ENCODE results near the gene PDSS2.
A peak's percentile ranks its signal among the peaks of the same experiment; 100 is the strongest.

PDSS2 gene

GRCh38 chr6:107122748-107123147, 336.6 kb downstream of the PDSS2 start:
- no peak overlapping the region for H4K8ac ChIP-seq (ENCODE audit: low read length)
- H2BK5ac ChIP-seq (ENCODE audit: low read depth, low read length, poor library complexity, severe bottlenecking), result no peak overlapping the region
- no peak overlapping the region for H3K4me3 ChIP-seq (ENCODE audit: insufficient read depth in 1 of 2, low read depth in 1 of 2, low read length in 2 of 2)
- H3K14ac ChIP-seq (ENCODE audit: low read length in 2 of 2), result peak overlapping the region in 1 of 2 experiments; percentile 41
- H3K4me1 ChIP-seq (ENCODE audit: control insufficient read depth, insufficient read depth, low read depth, low read length), result no peaks in the 10 kb centered on the region
- H3K27me3 ChIP-seq (ENCODE audit: control insufficient read depth in 1 of 2, insufficient read depth in 1 of 2, low read length in 2 of 2), result peaks cover 0 to 9% of the 10 kb centered on the region in 2 experiments
- H3K79me1 ChIP-seq (replicated peaks; ENCODE audit: low read length, poor library complexity, severe bottlenecking), result no peaks in the 10 kb centered on the region
- H3K4me2 ChIP-seq (ENCODE audit: low read length, poor library complexity, severe bottlenecking), result no peak overlapping the region
- H4K91ac ChIP-seq (ENCODE audit: low read length), result no peak overlapping the region
- H2BK15ac ChIP-seq (ENCODE audit: low read depth, poor library complexity, severe bottlenecking), result no peak overlapping the region
- no peak overlapping the region for H3K23ac ChIP-seq (ENCODE audit: low read length in 2 of 2)
- no peak overlapping the region for H3K4ac ChIP-seq (ENCODE audit: low read depth in 1 of 2, low read length in 2 of 2)
- H2AFZ ChIP-seq (ENCODE audit: low read depth, low read length), result no peak overlapping the region
- no peak for DNase-seq
- H3K27ac ChIP-seq (ENCODE audit: low read length, poor library complexity, severe bottlenecking), result no peak overlapping the region
- no peaks in the 10 kb centered on the region for H3K9me3 ChIP-seq (ENCODE audit: control insufficient read depth, low read length)
- no peak overlapping the region for H3K18ac ChIP-seq (ENCODE audit: low read depth in 1 of 2, low read length in 2 of 2)
- WGBS, result 97% methylated on average over 4 of the region's 4 CpGs
- H2BK12ac ChIP-seq (ENCODE audit: low read length in 2 of 2), result no peak overlapping the region
- no peaks in the 10 kb centered on the region for H3K36me3 ChIP-seq (ENCODE audit: control insufficient read depth in 1 of 2, insufficient read depth in 2 of 2, low read depth in 1 of 2, low read length in 2 of 2)
- H2AK5ac ChIP-seq (ENCODE audit: low read length, severe bottlenecking), result no peak overlapping the region
- no peak overlapping the region for H2BK120ac ChIP-seq (ENCODE audit: low read depth, low read length)
- H3K9ac ChIP-seq (ENCODE audit: low read length), result no peak overlapping the region

- no peaks in the 10 kb centered on the region for H3K36me3 ChIP-seq (ENCODE audit: control insufficient read depth in 1 of 2, insufficient read depth in 2 of 2, low read depth in 1 of 2, low read length in 2 of 2)
- H2AK5ac ChIP-seq (ENCODE audit: low read length, severe bottlenecking), result no peak overlapping the region
- H2BK15ac ChIP-seq (ENCODE audit: low read depth, poor library complexity, severe bottlenecking), result no peak overlapping the region
- no peak overlapping the region for H2AFZ ChIP-seq (ENCODE audit: low read depth, low read length)
- H3K4me3 ChIP-seq (ENCODE audit: insufficient read depth in 1 of 2, low read depth in 1 of 2, low read length in 2 of 2), result no peak overlapping the region
- H4K91ac ChIP-seq (ENCODE audit: low read length), result no peak overlapping the region
- H2BK120ac ChIP-seq (ENCODE audit: low read depth, low read length), result no peak overlapping the region
- WGBS, result 93% methylated on average over 8 of the region's 8 CpGs
- peaks cover 0 to 15% of the 10 kb centered on the region in 2 experiments for H3K27me3 ChIP-seq (ENCODE audit: control insufficient read depth in 1 of 2, insufficient read depth in 1 of 2, low read length in 2 of 2)
- no peak overlapping the region for H3K27ac ChIP-seq (ENCODE audit: low read length, poor library complexity, severe bottlenecking)
- no peak for DNase-seq
- H3K4me1 ChIP-seq (ENCODE audit: control insufficient read depth, insufficient read depth, low read depth, low read length), result no peaks in the 10 kb centered on the region
- no peak overlapping the region for H3K4ac ChIP-seq (ENCODE audit: low read depth in 1 of 2, low read length in 2 of 2)
- H2BK5ac ChIP-seq (ENCODE audit: low read depth, low read length, poor library complexity, severe bottlenecking), result no peak overlapping the region
- H3K9me3 ChIP-seq (ENCODE audit: control insufficient read depth, low read length), result no peaks in the 10 kb centered on the region
- no peak overlapping the region for H4K8ac ChIP-seq (ENCODE audit: low read length)
- no peak overlapping the region for H3K23ac ChIP-seq (ENCODE audit: low read length in 2 of 2)
- no peak overlapping the region for H3K9ac ChIP-seq (ENCODE audit: low read length)
- H3K18ac ChIP-seq (ENCODE audit: low read depth in 1 of 2, low read length in 2 of 2), result no peak overlapping the region
- peak overlapping the region in 1 of 2 experiments; percentile 48 for H3K14ac ChIP-seq (ENCODE audit: low read length in 2 of 2)
- no peak overlapping the region for H3K4me2 ChIP-seq (ENCODE audit: low read length, poor library complexity, severe bottlenecking)
- no peak overlapping the region for H2BK12ac ChIP-seq (ENCODE audit: low read length in 2 of 2)
- H3K79me1 ChIP-seq (replicated peaks; ENCODE audit: low read length, poor library complexity, severe bottlenecking), result no peaks in the 10 kb centered on the region
These were observed 337.3 kb downstream of the PDSS2 start for GRCh38 chr6:107121964-107122495.

- no peak overlapping the region for H2BK12ac ChIP-seq (ENCODE audit: low read length in 2 of 2)
- no peak overlapping the region for H2BK5ac ChIP-seq (ENCODE audit: low read depth, low read length, poor library complexity, severe bottlenecking)
- no peak overlapping the region for H2BK120ac ChIP-seq (ENCODE audit: low read depth, low read length)
- H2BK15ac ChIP-seq (ENCODE audit: low read depth, poor library complexity, severe bottlenecking), result no peak overlapping the region
- H3K27me3 ChIP-seq (ENCODE audit: control insufficient read depth in 1 of 2, insufficient read depth in 1 of 2, low read length in 2 of 2), result peaks cover 4 to 20% of the 10 kb centered on the region in 2 experiments
- no peak overlapping the region for H3K18ac ChIP-seq (ENCODE audit: low read depth in 1 of 2, low read length in 2 of 2)
- no peak overlapping the region for H3K23ac ChIP-seq (ENCODE audit: low read length in 2 of 2)
- no peak overlapping the region for H4K91ac ChIP-seq (ENCODE audit: low read length)
- H2AFZ ChIP-seq (ENCODE audit: low read depth, low read length), result no peak overlapping the region
- no peak overlapping the region for H2AK5ac ChIP-seq (ENCODE audit: low read length, severe bottlenecking)
- DNase-seq, result no peak
- H3K14ac ChIP-seq (ENCODE audit: low read length in 2 of 2), result no peak overlapping the region
- no peak overlapping the region for H3K27ac ChIP-seq (ENCODE audit: low read length, poor library complexity, severe bottlenecking)
- no peaks in the 10 kb centered on the region for H3K9me3 ChIP-seq (ENCODE audit: control insufficient read depth, low read length)
- no peak overlapping the region for H3K4me3 ChIP-seq (ENCODE audit: insufficient read depth in 1 of 2, low read depth in 1 of 2, low read length in 2 of 2)
- H4K8ac ChIP-seq (ENCODE audit: low read length), result no peak overlapping the region
- H3K4me1 ChIP-seq (ENCODE audit: control insufficient read depth, insufficient read depth, low read depth, low read length), result no peaks in the 10 kb centered on the region
- H3K79me1 ChIP-seq (replicated peaks; ENCODE audit: low read length, poor library complexity, severe bottlenecking), result no peaks in the 10 kb centered on the region
- no peak overlapping the region for H3K4ac ChIP-seq (ENCODE audit: low read depth in 1 of 2, low read length in 2 of 2)
- H3K9ac ChIP-seq (ENCODE audit: low read length), result no peak overlapping the region
- H3K36me3 ChIP-seq (ENCODE audit: control insufficient read depth in 1 of 2, insufficient read depth in 2 of 2, low read depth in 1 of 2, low read length in 2 of 2), result no peaks in the 10 kb centered on the region
- 90% methylated on average over 2 of the region's 6 CpGs for WGBS
- H3K4me2 ChIP-seq (ENCODE audit: low read length, poor library complexity, severe bottlenecking), result no peak overlapping the region
These were observed 338.1 kb downstream of the PDSS2 start for GRCh38 chr6:107121266-107121665.

- no peak overlapping the region for H3K27ac ChIP-seq (ENCODE audit: low read length, poor library complexity, severe bottlenecking)
- H3K9me3 ChIP-seq (ENCODE audit: control insufficient read depth, low read length), result no peaks in the 10 kb centered on the region
- no peak overlapping the region for H2AFZ ChIP-seq (ENCODE audit: low read depth, low read length)
- no peak overlapping the region for H3K23ac ChIP-seq (ENCODE audit: low read length in 2 of 2)
- H2AK5ac ChIP-seq (ENCODE audit: low read length, severe bottlenecking), result no peak overlapping the region
- H2BK120ac ChIP-seq (ENCODE audit: low read depth, low read length), result no peak overlapping the region
- H4K91ac ChIP-seq (ENCODE audit: low read length), result no peak overlapping the region
- no peak for DNase-seq
- no peak overlapping the region for H3K18ac ChIP-seq (ENCODE audit: low read depth in 1 of 2, low read length in 2 of 2)
- H3K4me2 ChIP-seq (ENCODE audit: low read length, poor library complexity, severe bottlenecking), result no peak overlapping the region
- H3K4me3 ChIP-seq (ENCODE audit: insufficient read depth in 1 of 2, low read depth in 1 of 2, low read length in 2 of 2), result no peak overlapping the region
- H3K9ac ChIP-seq (ENCODE audit: low read length), result no peak overlapping the region
- 98% methylated on average over 2 of the region's 4 CpGs for WGBS
- no peaks in the 10 kb centered on the region for H3K36me3 ChIP-seq (ENCODE audit: control insufficient read depth in 1 of 2, insufficient read depth in 2 of 2, low read depth in 1 of 2, low read length in 2 of 2)
- H3K4me1 ChIP-seq (ENCODE audit: control insufficient read depth, insufficient read depth, low read depth, low read length), result no peaks in the 10 kb centered on the region
- no peaks in the 10 kb centered on the region for H3K79me1 ChIP-seq (replicated peaks; ENCODE audit: low read length, poor library complexity, severe bottlenecking)
- no peak overlapping the region for H3K4ac ChIP-seq (ENCODE audit: low read depth in 1 of 2, low read length in 2 of 2)
- no peak overlapping the region for H2BK15ac ChIP-seq (ENCODE audit: low read depth, poor library complexity, severe bottlenecking)
- H2BK5ac ChIP-seq (ENCODE audit: low read depth, low read length, poor library complexity, severe bottlenecking), result no peak overlapping the region
- no peak overlapping the region for H3K14ac ChIP-seq (ENCODE audit: low read length in 2 of 2)
- no peak overlapping the region for H2BK12ac ChIP-seq (ENCODE audit: low read length in 2 of 2)
- peaks cover 4 to 16% of the 10 kb centered on the region in 2 experiments for H3K27me3 ChIP-seq (ENCODE audit: control insufficient read depth in 1 of 2, insufficient read depth in 1 of 2, low read length in 2 of 2)
- H4K8ac ChIP-seq (ENCODE audit: low read length), result no peak overlapping the region
These were observed 339.0 kb downstream of the PDSS2 start for GRCh38 chr6:107120404-107120803.
